Neural cell (in vitro differentiated cells): ENCODE results near the gene MCM5. TPM values are rescaled to one million over a fixed set of nuclear protein-coding genes. Genes with fewer than 3 reads are reported as not detected.
"Not testable (repeated sequence)": the region's sequence is repeated elsewhere in the genome, so short reads cannot be mapped to it uniquely, and the experiment has no call there.

Experiments used
- H2AFZ ChIP-seq: fragments of 200-600, 300-800 bp; sonication (generic), shearing (Covaris generic); 2 replicates; pipeline ENCODE4 v1.6.0; 2014; ENCODE audit warnings: low read depth, mild to moderate bottlenecking, antibody characterized with exemption, low read length, moderate library complexity
- H3F3A ChIP-seq: fragments of 200-600 bp; shearing (Covaris generic); 2 replicates; pipeline ENCODE4 v1.6.1; 2016; ENCODE audit warnings: mild to moderate bottlenecking, moderate library complexity, mixed read lengths, antibody characterized with exemption, low read length; ENCODE audit not compliant: insufficient read depth, poor library complexity, severe bottlenecking
- H3K27ac ChIP-seq: fragments of 200-600, 300-800 bp; sonication (generic), shearing (Covaris generic); 2 replicates; pipeline ENCODE4 v1.5.1; 2014; ENCODE audit warnings: mild to moderate bottlenecking, low read length, moderate library complexity
- H3K27me3 ChIP-seq: fragments of 300-800, 200-600 bp; sonication (generic), shearing (Covaris generic); 2 replicates; pipeline ENCODE4 v1.6.0; 2014; ENCODE audit warnings: mild to moderate bottlenecking, low read depth, low read length, moderate library complexity; ENCODE audit not compliant: insufficient read depth
- H3K36me3 ChIP-seq: fragments of 300-800, 200-600 bp; sonication (generic), shearing (Covaris generic); 2 replicates; pipeline ENCODE4 v1.5.1; 2014; ENCODE audit warnings: mild to moderate bottlenecking, antibody characterized with exemption, low read length, moderate library complexity; ENCODE audit not compliant: insufficient read depth
- H3K4me2 ChIP-seq: fragments of 300-800, 200-600 bp; sonication (generic), shearing (Covaris generic); 2 replicates; pipeline ENCODE4 v1.6.0; 2014; ENCODE audit warnings: mild to moderate bottlenecking, low read length
- H3K4me3 ChIP-seq: fragments of 300-800, 200-600 bp; sonication (generic), shearing (Covaris generic); 2 replicates; pipeline ENCODE4 v1.5.1; 2014; ENCODE audit warnings: mild to moderate bottlenecking, low read length, moderate library complexity
- H3K79me2 ChIP-seq: fragments of 200-600 bp; shearing (Covaris generic); replicated peaks from 2 replicates; pipeline ENCODE4 v1.6.0; 2014; ENCODE audit warnings: mild to moderate bottlenecking, low read length, moderate library complexity; ENCODE audit not compliant: insufficient read depth
- H3K9ac ChIP-seq: fragments of 300-800, 200-600 bp; sonication (generic), shearing (Covaris generic); 2 replicates; pipeline ENCODE4 v1.6.1; 2016; ENCODE audit warnings: mild to moderate bottlenecking, low read length, mixed read lengths
- H3K9me2 ChIP-seq: fragments of 200-600 bp; shearing (Covaris generic); 2 replicates; pipeline ENCODE4 v1.6.1; 2016; ENCODE audit warnings: mild to moderate bottlenecking, low read length, mixed read lengths; ENCODE audit not compliant: insufficient read depth
- H3K9me3 ChIP-seq: fragments of 200-600, 300-800 bp; sonication (generic), shearing (Covaris generic); 2 replicates; pipeline ENCODE4 v1.6.1; 2016; ENCODE audit warnings: mild to moderate bottlenecking, mixed run types, low read length, moderate library complexity, mixed read lengths
- H4K20me1 ChIP-seq: fragments of 200-600 bp; shearing (Covaris generic); 2 replicates; pipeline ENCODE4 v1.6.1; 2016; ENCODE audit warnings: mild to moderate bottlenecking, mixed run types; ENCODE audit not compliant: insufficient read depth
- EZH2 ChIP-seq: fragments of 200-600, 300-800 bp; shearing (Covaris generic), sonication (generic); IDR thresholded peaks from 2 replicates; pipeline ENCODE4 v1.6.1; 2014; ENCODE audit warnings: antibody characterized with exemption, low read length, borderline replicate concordance, mild to moderate bottlenecking; ENCODE audit not compliant: insufficient read depth, poor library complexity, severe bottlenecking
- MXI1 ChIP-seq: fragments of 450-650 bp; conservative IDR thresholded peaks from 2 replicates; pipeline ENCODE4 v1.6.1; 2014; ENCODE audit warnings: antibody characterized with exemption, mild to moderate bottlenecking; ENCODE audit not compliant: poor library complexity, severe bottlenecking
- POLR2AphosphoS5 ChIP-seq: IDR thresholded peaks from 2 replicates; pipeline ENCODE4 v1.6.1; 2012
- RAD21 ChIP-seq: fragments of 450-650 bp; conservative IDR thresholded peaks from 2 replicates; pipeline ENCODE4 v1.6.1; 2014; ENCODE audit warnings: antibody characterized with exemption, mild to moderate bottlenecking, moderate library complexity
- SMC3 ChIP-seq: fragments of 450-650 bp; conservative IDR thresholded peaks from 2 replicates; pipeline ENCODE4 v1.6.1; 2014; ENCODE audit warnings: antibody characterized with exemption, mild to moderate bottlenecking, moderate library complexity; ENCODE audit not compliant: poor library complexity
- TAF1 ChIP-seq: IDR thresholded peaks from 2 replicates; pipeline ENCODE4 v1.6.1; 2012; ENCODE audit warnings: low read depth
- polyA plus RNA-seq: library from polyadenylated mRNA; depleted of rRNA; stranded (reverse); fragments of >200 nt; gene quantifications from 2 replicates; pipeline ENCODE4 v1.2.3, GENCODE V29; 2014
- TF ChIP-seq, protein P1 (sequence below): fragments of 450-650 bp; IDR thresholded peaks from 2 replicates; pipeline ENCODE4 v1.5.1; 2014; ENCODE audit warnings: antibody characterized with exemption, mild to moderate bottlenecking, moderate library complexity; ENCODE audit not compliant: poor library complexity, severe bottlenecking
- TF ChIP-seq, protein P2 (sequence below): IDR thresholded peaks from 2 replicates; pipeline ENCODE4 v1.6.1; 2012; ENCODE audit warnings: borderline replicate concordance

Gene MCM5
- polyA plus RNA-seq, 1 donor from 2014 or later: 6.9 TPM

DNA sequence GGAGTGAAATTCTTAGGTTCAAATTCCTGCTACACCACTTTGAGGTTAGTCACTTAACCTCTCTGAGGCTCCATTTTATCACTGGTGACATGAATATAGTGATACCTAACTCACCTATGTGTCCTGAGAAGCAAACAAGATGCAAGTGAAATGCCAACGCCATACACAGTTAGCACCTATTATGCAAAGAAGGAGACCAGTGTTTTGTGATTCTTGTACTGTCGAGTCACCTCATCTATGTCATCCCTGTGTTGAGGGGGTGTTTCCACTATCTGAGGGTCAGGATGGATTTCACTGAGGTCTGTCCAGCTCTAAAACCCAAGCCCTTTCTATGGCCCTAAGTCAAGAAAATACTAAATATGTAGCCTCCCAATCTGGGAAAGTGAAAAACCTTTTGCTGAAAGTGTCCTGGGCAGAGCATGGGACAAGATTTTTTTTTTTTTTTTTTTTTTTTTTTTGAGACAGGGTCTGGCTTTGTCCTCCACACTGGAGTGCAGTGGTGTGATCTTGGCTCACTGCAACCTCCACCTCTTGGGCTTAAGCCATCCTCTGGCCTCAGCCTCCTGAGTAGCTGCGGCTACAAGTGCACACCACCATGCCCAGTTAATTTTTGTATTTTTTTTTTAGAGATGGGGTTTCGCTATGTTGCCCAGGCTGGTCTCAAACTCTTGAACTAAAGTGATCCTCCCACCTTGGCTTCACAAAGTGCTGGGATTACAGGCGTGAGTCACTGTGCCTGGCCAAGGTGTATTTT is 5.0 kb upstream of the MCM5 start:
- H3K36me3 ChIP-seq: no peaks in the 10 kb centered on the region
- no peaks in the 10 kb centered on the region for H4K20me1 ChIP-seq
- TF ChIP-seq POLR2AphosphoS5 (no peak), SMC3 (no peak)
- H3K27ac ChIP-seq: no peak overlapping the region
- H2AFZ ChIP-seq: no peak overlapping the region
- no peaks in the 10 kb centered on the region for H3K79me2 ChIP-seq
- H3K27me3 ChIP-seq: no peaks in the 10 kb centered on the region
- no peak overlapping the region for H3K4me2 ChIP-seq
- no peaks in the 10 kb centered on the region for H3K9me3 ChIP-seq
- H3K4me3 ChIP-seq: no peak overlapping the region
- H3F3A ChIP-seq: no peaks in the 10 kb centered on the region
- H3K9ac ChIP-seq: no peak overlapping the region
- H3K9me2 ChIP-seq: no peaks in the 10 kb centered on the region

DNA sequence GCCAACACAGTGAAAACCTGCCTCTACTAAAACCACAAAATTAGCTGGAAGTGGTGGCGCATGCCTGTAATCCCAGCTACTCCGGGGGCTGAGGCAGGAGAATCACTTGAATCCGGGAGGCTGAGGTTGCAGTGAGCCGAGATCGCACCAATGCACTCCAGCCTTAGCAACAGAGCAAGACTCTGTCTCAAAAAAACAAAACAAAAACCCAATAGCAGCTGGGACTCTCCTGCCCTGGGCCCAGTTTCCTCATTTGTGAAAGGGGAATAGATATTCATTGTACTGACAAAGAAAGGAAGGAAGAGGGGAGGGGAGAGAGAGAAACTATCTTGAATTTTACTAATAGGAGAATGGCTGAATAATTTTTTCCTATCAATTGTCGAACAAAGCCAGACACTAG is 3.3 kb upstream of the MCM5 start:
- not testable (repeated sequence) for H3K9ac ChIP-seq

DNA sequence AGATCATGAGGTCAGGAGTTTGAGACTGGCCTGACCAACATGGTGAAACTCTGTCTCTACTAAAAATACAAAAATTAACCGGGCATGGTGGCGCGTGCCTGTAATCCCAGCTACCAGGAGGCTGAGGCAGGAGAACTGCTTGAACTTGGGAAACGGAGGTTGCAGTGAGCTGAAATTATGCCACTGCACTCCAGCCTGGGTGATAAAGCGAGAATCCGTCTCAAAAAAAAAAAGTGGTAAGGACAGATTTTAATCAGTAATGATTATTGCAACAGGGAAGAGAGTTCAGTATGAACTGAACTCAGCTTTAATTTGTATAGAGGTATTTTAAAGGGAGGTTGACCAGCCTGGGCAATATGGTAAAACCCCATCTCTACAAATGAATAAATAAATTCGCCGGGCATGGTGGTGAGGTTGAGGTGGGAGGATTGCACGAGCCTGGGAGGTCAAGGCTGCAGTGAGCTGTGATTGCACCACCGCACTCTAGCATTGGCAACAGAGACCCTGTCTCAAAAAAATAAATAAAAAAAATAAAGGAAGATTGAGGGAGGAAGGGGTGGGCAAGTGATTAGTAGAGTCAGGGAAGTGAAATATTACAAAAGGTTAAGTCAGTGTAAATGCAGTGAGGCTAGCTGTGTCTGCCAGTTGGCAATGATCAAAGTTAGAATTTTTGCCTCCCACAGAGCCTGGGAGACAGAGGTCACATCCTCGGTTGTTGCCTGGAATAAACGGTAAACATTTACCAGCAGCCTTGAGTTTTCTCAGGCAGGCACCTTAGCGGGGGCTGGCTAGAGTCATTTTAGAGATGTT is 2.6 kb upstream of the MCM5 start:
- Histone ChIP-seq H3K36me3 (no peaks in the 10 kb centered on the region), H3K9ac (no peak overlapping the region), H4K20me1 (no peaks in the 10 kb centered on the region), H3K27me3 (no peaks in the 10 kb centered on the region), H3K9me2 (no peaks in the 10 kb centered on the region), H3K4me3 (no peak overlapping the region), H3K79me2 (no peaks in the 10 kb centered on the region), H2AFZ (no peak overlapping the region), H3F3A (no peaks in the 10 kb centered on the region), H3K9me3 (no peaks in the 10 kb centered on the region), H3K4me2 (no peak overlapping the region), H3K27ac (no peak overlapping the region)
- TF ChIP-seq POLR2AphosphoS5: no peak
- TF ChIP-seq, protein P1, sequence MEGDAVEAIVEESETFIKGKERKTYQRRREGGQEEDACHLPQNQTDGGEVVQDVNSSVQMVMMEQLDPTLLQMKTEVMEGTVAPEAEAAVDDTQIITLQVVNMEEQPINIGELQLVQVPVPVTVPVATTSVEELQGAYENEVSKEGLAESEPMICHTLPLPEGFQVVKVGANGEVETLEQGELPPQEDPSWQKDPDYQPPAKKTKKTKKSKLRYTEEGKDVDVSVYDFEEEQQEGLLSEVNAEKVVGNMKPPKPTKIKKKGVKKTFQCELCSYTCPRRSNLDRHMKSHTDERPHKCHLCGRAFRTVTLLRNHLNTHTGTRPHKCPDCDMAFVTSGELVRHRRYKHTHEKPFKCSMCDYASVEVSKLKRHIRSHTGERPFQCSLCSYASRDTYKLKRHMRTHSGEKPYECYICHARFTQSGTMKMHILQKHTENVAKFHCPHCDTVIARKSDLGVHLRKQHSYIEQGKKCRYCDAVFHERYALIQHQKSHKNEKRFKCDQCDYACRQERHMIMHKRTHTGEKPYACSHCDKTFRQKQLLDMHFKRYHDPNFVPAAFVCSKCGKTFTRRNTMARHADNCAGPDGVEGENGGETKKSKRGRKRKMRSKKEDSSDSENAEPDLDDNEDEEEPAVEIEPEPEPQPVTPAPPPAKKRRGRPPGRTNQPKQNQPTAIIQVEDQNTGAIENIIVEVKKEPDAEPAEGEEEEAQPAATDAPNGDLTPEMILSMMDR: no peak
- no peak for TF ChIP-seq MXI1
- TF ChIP-seq TAF1: no peak
- no peak for TF ChIP-seq RAD21
- TF ChIP-seq, protein P2, sequence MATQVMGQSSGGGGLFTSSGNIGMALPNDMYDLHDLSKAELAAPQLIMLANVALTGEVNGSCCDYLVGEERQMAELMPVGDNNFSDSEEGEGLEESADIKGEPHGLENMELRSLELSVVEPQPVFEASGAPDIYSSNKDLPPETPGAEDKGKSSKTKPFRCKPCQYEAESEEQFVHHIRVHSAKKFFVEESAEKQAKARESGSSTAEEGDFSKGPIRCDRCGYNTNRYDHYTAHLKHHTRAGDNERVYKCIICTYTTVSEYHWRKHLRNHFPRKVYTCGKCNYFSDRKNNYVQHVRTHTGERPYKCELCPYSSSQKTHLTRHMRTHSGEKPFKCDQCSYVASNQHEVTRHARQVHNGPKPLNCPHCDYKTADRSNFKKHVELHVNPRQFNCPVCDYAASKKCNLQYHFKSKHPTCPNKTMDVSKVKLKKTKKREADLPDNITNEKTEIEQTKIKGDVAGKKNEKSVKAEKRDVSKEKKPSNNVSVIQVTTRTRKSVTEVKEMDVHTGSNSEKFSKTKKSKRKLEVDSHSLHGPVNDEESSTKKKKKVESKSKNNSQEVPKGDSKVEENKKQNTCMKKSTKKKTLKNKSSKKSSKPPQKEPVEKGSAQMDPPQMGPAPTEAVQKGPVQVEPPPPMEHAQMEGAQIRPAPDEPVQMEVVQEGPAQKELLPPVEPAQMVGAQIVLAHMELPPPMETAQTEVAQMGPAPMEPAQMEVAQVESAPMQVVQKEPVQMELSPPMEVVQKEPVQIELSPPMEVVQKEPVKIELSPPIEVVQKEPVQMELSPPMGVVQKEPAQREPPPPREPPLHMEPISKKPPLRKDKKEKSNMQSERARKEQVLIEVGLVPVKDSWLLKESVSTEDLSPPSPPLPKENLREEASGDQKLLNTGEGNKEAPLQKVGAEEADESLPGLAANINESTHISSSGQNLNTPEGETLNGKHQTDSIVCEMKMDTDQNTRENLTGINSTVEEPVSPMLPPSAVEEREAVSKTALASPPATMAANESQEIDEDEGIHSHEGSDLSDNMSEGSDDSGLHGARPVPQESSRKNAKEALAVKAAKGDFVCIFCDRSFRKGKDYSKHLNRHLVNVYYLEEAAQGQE: no peak
- no peak for TF ChIP-seq EZH2

More for the DNA sequence above, 3.3 kb upstream of the MCM5 start:
- not testable (repeated sequence) for H3K9me3 ChIP-seq, H3K27ac ChIP-seq, H3K27me3 ChIP-seq, H3K36me3 ChIP-seq, H3K4me2 ChIP-seq, H3K79me2 ChIP-seq, H3K9me2 ChIP-seq, H3K4me3 ChIP-seq, H4K20me1 ChIP-seq, H3F3A ChIP-seq, H2AFZ ChIP-seq
